Keratinocyte (primary cell): ENCODE data around the gene ASIC5.

Experiments used
- CTCF ChIP-seq, 3 experiments: IDR thresholded peaks in 1 of 3; conservative IDR thresholded peaks in 1 of 3; optimal IDR thresholded peaks in 1 of 3; 2 replicates in 2 of 3; 3 replicates in 1 of 3; pipeline versions ENCODE3 to v1.5.1; 2011; ENCODE audit warnings: low read length in 3 of 3, mild to moderate bottlenecking in 3 of 3, moderate library complexity in 2 of 3, control low read depth in 1 of 3, inconsistent platforms in 1 of 3; ENCODE audit not compliant: insufficient read depth in 2 of 3; ENCODE audit errors: extremely low read depth in 1 of 3
- EZH2 ChIP-seq: IDR thresholded peaks from one replicate; pipeline ENCODE4 v1.6.1; 2012; ENCODE audit warnings: inconsistent platforms, mild to moderate bottlenecking, low read length, moderate library complexity

- TF ChIP-seq EZH2 (no peak), CTCF (optimal IDR thresholded peaks at IDR 0.05 in 1 of 3, IDR thresholded peaks at IDR 0.05 in 1 of 3, conservative IDR thresholded peaks at IDR 0.05 in 1 of 3; ENCODE audit: extremely low read depth in 1 of 3, insufficient read depth in 2 of 3, low read length in 3 of 3) (no peak)
These were observed 66.3 kb downstream of the ASIC5 start for GRCh38 chr4:155799794-155800123.
